ENCODE results near the gene HMCN2.

- TF ChIP-seq, protein P1, sequence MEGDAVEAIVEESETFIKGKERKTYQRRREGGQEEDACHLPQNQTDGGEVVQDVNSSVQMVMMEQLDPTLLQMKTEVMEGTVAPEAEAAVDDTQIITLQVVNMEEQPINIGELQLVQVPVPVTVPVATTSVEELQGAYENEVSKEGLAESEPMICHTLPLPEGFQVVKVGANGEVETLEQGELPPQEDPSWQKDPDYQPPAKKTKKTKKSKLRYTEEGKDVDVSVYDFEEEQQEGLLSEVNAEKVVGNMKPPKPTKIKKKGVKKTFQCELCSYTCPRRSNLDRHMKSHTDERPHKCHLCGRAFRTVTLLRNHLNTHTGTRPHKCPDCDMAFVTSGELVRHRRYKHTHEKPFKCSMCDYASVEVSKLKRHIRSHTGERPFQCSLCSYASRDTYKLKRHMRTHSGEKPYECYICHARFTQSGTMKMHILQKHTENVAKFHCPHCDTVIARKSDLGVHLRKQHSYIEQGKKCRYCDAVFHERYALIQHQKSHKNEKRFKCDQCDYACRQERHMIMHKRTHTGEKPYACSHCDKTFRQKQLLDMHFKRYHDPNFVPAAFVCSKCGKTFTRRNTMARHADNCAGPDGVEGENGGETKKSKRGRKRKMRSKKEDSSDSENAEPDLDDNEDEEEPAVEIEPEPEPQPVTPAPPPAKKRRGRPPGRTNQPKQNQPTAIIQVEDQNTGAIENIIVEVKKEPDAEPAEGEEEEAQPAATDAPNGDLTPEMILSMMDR (IDR thresholded peaks at IDR 0.05) = no peak
- no peak for TF ChIP-seq EZH2phosphoT487 (IDR thresholded peaks at IDR 0.05)
- TF ChIP-seq EZH2 (IDR thresholded peaks at IDR 0.05) = no peak
Measured at GRCh38 chr9:130459151-130459550, 193.6 kb downstream of the HMCN2 start.

Measured in neural progenitor cell (in vitro differentiated cells).